Endothelial cell of hepatic sinusoid (primary cell): Measurements from ENCODE around the gene ADAMTSL5.
"Not testable (repeated sequence)": the region's sequence is repeated elsewhere in the genome, so short reads cannot be mapped to it uniquely, and the experiment has no call there.

ENCODE experiments used
- in situ Hi-C: cut with HindIII; loops from 2 replicates; pipeline ENCODE4 v1.10.0; 2017; ENCODE audit warnings: low sequenced_read_pairs

Gene ADAMTSL5

GRCh38 chr19:1499231-1499630, 13.6 kb downstream of the ADAMTSL5 start:
- in situ Hi-C loops, result not testable (repeated sequence)

DNA sequence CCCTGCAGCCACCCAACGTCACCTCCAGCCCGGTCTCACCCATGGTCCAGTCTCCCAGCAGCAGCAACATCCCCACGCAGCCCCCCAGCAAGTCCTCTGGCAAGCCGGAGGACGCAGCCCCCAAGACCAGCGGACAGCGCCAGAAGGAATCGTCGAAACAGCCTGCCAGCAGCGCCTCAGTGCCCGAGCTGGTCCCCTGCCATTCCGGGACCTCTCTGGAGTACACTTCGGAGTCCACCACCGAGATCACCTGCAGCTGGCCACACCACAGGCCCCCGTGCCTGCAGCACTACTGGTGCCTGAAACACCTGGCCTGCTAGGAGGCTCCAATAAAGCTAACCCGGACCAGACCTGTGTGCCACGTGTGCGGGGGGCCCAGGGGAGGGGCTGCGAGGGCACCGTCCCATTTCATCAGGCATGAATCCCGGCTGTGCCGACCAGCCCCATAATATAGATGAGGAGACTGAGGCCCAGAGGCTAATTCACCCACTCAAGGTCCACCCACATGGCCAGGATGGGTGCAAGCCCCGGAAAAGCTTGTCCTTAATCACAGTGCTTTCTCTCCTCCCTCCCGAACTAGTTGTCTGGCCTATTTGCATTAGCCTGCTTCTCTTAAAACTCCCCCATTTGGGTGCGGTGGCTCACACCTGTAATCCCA, 15.1 kb downstream of the ADAMTSL5 start:
- in situ Hi-C loops, result no loop called here

- in situ Hi-C loops, result no loop called here
Observed at GRCh38 chr19:1496714-1497577, 15.9 kb downstream of the ADAMTSL5 start.

DNA sequence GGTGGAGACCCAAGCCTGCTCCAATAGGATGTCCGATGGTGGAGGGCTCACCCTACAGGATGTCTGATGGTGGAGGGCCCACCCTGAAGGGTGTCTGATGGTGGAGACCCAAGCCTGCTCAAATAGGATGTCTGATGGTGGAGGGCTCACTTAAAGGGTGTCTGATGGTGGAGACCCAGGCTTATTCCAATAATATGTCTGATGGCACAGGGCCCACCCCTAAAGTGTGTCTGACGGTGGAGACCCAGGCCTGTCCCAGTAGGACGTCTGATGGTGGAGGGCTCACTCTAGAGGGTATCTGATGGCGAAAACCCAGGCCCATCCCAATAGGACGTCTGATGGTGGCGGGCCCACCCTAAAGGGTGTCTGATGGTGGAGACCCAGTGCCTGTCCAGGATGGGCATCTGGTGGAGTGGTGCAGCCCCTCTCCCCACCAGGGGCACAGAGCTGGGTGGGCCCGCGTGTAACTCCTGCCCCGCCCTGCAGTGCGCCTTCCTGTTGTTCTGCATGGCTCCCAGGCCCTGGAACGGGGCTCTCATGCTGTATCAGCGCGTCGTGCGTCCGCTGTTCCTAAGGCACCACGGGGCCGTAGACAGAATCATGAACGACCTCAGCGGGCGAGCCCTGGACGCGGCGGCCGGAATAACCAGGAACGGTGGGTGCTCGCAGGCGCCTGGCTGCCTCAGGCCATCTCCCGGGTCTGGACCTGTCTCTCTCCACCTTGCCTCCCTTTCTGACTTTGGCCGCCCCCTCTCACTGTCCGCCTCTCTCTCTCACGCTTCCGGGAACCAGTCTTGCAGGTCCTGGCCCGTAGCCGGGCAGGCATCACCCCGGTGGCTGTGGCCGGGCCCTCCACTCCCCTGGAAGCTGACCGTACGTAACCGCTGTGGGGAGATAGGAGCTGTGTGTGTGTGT, 16.8 kb downstream of the ADAMTSL5 start:
- in situ Hi-C loops, result no loop called here

DNA sequence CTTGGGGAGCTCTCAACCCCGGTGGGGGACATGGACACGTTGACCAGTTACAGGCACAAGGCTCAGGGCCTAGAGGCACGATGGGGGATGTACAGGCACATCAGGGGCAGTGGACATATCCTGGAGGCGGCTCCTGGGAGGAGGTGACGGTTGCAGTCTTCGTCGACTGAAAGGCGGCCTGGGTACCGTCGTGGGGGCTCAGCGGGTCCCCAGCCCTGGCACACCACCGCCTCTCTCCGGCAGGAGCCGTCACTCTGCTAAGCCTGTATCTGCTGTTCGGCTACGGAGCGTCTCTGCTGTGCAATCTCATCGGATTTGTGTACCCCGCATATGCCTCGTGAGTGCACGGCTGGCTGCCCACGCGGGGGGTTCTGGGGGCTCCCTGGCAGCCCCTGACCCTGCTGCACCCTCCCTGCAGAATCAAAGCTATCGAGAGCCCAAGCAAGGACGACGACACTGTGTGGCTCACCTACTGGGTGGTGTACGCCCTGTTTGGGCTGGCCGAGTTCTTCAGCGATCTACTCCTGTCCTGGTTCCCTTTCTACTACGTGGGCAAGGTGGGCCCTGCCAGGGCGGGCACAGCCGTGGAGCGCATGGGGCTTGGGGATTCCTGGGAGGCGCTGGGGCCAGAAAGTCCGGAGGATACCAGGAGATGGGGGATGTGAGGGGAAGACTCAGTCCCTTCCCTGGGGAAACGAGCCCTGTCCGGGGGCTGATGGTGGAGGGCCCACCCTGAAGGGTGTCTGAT, 17.6 kb downstream of the ADAMTSL5 start:
- in situ Hi-C loops, result no loop called here

- in situ Hi-C loops, result no loop called here
Observed at GRCh38 chr19:1494115-1494815, 18.6 kb downstream of the ADAMTSL5 start.

GRCh38 chr19:1492474-1493006, 20.3 kb downstream of the ADAMTSL5 start:
- in situ Hi-C loops, result no loop called here

DNA sequence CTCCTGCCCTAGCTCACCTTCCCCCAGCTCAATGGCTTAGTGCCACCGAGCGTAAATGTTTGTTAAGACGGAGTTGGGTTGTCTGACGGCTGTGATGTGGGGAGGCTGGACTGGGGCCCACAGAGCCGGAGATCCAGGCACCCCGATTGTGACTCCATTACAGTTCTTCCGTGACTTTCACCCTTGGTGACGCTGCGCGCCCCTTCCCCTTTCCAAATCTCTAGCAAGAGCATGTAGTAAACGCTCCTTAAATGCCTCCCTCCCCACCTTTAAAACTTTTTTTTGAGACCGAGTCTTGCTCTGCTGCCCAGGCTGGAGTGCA, 21.0 kb downstream of the ADAMTSL5 start:
- in situ Hi-C loops, result no loop called here

- in situ Hi-C loops, result no loop called here
Observed at GRCh38 chr19:1491114-1491848, 21.5 kb downstream of the ADAMTSL5 start, which contains the start of gene REEP6. Gene REEP6, plus strand, starts transcription at chr19:1491181. Its CDS starts 89 bp downstream, at chr19:1491270.

DNA sequence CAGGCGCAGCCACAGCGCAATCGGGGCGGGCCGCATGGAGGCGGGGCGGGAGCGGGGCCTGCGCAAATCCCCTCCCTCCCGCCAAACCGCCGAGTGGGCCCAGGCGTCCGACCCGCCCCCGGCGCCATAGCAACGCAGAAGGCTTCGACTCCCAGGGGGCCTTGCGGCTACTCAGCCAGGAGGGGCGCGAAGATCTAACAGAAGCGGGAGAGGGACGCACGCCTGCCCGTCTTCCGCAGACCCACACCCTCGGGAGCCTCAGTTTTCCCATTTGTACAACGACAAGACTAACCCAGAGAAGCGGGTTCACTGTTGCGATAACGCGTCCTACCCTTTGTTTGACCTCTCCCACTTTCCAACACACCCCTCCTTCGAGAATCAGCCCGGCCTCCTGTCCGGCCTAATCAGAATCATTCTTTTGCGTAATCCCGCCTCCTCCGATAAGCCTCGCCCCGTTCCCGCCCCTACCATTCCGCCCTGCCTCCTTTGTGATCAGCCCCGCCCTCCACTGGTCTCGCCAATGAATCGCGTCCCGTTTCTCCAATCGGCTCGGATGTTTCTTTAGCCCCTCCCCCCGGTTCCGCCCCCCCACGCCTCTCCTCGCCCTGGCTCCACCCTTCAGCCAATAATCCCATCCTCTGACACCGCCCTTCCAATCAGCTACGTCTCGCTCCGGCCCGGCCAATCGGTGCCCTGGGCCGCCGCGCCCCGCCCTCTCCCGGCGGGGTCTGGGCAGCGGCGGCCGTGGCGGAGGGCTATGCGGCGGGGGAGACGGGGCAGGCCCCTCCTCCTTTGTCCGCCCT, 22.3 kb downstream of the ADAMTSL5 start, which contains the start of gene PCSK4:
Gene PCSK4 (minus strand): TSS at position 40 of the 803 bp plus-strand sequence. CDS start 4 bp downstream, at position 36.
- in situ Hi-C loops, result no loop called here

GRCh38 chr19:1489463-1490310, 23.1 kb downstream of the ADAMTSL5 start:
- in situ Hi-C loops, result no loop called here

GRCh38 chr19:1488282-1488601, 24.6 kb downstream of the ADAMTSL5 start:
- in situ Hi-C loops, result no loop called here

DNA sequence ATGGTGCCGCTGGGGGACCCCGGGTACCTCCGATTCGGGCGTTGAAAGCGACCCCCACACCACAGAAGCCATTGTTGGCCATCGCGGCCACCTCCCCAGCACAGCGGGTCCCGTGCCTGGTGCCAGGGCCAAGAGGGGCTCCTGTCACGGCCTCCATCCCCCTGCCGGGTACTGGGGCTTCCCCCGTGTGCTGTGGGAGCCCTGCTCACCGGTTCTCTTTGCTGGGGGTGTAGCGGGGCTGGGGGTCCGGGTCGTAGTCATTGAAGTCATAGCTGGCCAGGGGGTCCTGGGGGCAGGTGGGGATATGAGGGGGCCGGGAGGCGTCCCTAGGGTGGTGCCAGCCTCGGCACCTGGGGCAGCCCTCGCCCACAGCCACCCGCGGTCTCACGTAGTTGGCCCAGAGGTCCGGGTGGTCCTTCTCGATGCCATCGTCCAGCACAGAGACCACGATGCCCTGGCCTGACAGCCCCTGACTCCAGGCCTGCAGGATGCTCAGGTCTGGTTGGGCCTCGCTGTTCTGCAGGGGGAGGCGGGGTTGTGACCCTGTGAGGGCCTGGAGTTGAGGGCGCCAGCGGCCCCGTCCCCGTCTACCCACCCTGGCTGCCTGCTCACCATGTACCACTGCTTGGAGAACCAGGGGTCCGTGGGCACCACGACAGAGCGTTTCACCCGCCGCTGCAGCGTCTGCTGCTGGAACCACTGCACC, 25.1 kb downstream of the ADAMTSL5 start:
- in situ Hi-C loops, result no loop called here

- in situ Hi-C loops, result no loop called here
Observed at GRCh38 chr19:1486720-1487575, 25.9 kb downstream of the ADAMTSL5 start.

GRCh38 chr19:1483979-1484428, 28.8 kb downstream of the ADAMTSL5 start:
- in situ Hi-C loops, result no loop called here
